Stimulated activated CD8-positive, alpha-beta memory T cell treated with anti-CD3 and anti-CD28 coated beads, Interleukin-7, amount 100 ng/mL, for 24 hours (primary cell): ENCODE measurements around the gene CFC1B.
"Not testable (repeated sequence)": the region's sequence is repeated elsewhere in the genome, so short reads cannot be mapped to it uniquely, and the experiment has no call there.

Experiments
- DNase-seq: peaks from one replicate; pipeline ENCODE4 v3.0.0-alpha.2; 2020; ENCODE audit warnings: low read depth

Gene CFC1B

DNA sequence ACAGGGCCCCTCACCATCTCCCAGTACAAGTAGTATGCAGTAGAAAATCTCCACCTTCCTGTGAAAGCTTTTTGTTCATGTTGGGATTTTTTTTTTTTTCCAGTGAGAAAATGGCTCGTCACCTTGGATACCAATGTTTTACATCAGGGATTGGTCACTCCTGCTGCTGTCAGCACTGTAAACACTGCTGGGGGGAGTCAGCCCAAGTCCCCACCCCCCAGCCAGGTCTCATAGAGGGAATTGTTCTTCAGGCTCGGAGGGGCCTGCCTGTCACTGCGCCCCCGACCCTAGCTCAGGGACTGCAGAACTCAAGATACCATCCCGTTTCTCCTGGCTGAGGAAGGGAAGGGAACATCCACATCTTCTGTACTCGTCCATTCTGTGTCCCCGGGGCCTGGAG, at the start of gene CFC1B:
CFC1B (plus strand) TSS at position 231 of the 400 bp plus-strand sequence. CDS start 263 bp downstream, outside the sequence.
- not testable (repeated sequence) for DNase-seq

DNA sequence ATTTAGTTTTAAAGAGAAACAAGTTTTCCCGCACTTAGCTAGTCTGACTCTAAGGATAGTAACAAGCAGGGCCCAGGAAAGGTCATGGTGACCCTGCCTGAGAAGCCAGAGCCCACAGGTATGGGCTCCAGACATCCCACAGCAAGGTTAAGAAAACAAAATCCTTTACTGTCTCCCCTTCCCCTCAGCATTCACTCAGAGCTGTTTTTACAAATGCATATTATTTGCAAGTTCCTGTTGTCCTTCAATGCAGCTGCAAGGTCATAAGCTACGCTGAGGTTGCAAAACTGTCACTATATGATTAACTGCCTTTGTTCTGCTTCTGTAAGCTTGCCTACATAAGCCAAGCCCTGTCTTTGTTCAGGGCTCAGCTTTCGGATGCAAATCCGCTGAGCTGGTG, 29.9 kb upstream of the CFC1B start:
- DNase-seq: not testable (repeated sequence)

DNA sequence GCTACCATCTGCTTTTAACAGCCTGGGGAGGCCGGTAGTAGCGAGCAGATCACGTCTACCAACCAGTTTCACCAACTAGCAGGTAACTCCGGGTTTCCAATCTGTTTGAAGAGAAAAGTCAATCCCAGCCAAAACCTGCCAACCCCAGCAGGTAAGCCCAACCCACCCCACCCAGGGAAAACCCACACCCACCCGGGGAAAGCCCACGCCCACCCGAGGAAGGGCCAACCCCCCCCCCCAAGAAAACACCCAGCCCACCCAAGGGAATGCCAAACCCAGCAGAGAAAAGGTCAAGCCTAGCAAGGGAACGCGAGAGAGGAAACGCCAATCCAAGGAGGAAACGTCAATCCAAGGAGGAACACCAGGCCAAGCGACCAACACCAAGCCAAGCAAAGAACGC, 11.8 kb upstream of the CFC1B start, which contains the start of gene POTEI:
POTEI (minus strand) TSS at position 101 of the 400 bp plus-strand sequence; CDS start at position 8, 93 bp downstream.
- not testable (repeated sequence) for DNase-seq

DNA sequence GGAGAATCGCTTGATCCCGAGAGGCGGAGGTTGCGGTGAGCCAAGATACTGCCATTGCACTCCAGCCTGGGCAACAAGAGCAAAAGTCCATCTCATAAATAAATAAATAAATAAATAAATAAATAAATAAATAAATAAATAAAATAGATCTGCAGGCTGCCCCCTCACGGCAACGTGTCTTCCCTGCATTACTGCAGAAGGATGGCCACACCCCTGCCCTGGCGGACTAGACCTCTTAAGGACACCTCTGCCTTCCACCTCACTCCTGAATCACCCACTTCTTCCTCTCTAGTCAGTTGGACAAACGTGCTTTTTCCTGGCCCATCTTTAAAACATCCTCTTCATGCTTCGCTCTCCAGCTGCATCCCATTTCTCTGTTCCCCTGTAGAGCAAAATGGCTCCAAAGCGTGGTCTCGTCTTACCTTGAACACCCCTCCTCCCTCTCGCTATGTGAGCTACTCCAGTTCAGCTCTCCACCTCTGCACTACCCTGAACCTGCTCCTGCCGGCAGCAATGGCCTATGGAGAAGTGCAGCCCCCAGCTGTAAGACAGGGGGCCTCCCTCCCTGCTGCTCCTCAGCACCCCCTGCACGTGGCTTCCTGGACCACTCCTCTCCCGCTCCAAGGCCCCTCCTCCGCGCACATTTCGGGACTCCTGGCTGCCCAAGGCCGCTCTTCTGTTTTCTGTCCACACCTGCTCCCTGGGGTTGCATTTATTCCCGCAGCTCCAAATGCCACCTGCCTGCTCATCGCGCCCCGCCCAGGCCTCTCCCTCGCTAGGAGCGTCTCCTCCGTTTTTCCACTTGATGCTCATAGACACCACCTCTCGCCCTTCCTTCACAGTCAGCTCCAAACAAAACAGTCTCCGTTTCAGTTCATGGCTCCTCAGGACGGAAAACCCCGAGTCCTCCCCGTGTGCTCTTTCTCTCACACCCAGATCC, 9.9 kb upstream of the CFC1B start:
- not testable (repeated sequence) for DNase-seq

DNA sequence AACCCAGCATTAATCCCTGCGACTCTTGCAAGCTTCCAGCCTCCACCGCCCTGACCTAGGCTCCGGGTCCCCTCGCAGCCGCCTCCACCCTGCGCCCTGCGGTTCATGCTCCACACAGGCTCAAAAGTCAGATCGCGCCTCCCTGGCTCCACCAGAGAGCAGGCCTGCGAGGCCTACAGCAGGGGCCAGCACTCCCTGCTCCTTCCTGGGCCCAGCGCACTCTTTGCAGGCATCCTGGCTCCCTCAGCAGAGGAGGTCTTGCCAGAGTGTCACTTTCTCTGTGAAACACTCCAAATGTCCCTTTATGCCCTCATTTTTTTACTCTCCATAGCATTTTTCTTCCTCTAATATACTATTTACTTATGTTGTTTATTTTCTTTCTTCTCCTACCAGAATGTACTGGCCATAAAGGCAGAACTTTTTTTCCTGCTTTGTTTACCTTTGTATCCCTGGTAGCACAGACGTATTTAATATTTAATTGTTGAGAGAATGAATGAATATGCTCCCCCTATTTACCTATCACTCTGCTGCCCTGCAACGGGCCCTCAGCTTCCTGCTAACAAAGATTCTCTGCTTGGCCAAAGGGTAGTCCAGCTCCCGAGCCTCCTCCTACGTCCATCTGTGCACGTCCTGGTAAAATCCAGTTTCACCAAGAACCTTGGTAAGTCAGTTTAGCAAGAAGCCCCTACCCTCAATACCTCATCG, 9.1 kb upstream of the CFC1B start:
- not testable (repeated sequence) for DNase-seq

DNA sequence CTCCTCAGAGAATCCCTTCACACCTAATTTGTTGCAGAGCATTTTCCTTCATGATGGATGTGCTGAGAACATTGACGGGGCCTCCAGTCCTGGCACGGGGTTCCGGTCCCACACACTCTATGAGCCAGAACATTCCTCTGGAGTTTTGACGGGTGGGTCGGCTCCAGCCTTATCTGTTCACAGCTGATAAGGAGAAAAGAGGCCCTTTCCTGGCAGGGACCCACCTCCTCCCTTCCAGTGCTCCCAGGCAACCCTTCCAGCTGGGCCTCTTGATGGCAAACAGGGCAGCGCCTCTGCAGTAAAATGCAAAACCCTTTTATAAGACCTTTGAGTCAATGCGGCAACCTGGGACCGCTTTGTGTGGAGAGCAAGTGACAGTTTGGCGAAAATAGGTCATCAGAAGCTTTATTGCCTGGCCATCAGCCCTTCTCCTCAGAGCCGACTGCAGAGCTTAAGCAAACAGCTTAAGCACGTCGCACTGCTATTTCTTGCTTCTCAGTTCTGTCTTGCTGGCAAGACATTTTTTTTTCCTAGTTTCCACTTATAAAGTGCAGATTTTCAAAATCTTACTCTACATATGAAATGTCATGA, 2.4 kb upstream of the CFC1B start:
- DNase-seq: not testable (repeated sequence)

DNA sequence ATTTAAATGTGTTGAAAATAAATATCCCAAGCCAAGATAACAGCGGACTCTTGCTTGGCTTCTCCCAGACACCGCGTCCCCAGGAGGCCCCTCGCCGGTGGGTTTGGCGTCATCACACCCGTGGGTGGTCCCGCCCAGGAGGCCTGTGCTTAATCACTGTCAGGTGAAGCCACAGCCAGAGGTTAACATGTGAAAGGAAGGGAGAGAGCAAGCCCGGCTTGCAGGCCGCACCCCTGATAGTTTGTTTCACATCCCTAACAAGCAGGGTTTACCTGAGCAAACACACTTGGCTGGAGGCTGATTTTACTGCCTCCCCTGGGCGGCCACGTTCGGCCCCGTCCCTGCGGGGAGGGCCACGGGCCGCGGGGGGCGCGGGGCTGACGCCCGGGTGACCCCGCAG, 1.4 kb downstream of the CFC1B start:
- DNase-seq: not testable (repeated sequence)

DNA sequence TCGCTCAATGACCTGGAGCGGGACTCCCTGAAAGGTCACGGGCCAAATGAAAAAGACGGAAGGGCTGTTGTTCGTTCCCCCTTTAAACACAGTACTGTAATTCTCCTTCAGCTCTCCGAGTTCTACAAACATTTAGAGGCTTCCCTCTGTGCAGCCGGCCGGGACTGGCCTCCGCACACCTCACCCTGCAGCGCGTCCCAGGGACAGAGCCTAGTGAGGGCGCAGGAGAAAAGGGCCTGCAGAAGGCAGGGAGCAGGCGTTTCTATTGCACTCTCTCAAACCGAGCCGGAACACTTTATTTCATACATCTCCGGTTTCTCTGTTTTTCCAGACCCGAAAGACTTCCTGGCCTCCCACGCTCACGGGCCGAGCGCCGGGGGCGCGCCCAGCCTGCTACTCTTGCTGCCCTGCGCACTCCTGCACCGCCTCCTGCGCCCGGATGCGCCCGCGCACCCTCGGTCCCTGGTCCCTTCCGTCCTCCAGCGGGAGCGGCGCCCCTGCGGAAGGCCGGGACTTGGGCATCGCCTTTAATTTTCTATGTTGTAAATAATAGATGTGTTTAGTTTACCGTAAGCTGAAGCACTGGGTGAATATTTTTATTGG, 6.4 kb downstream of the CFC1B start:
- DNase-seq: not testable (repeated sequence)

DNA sequence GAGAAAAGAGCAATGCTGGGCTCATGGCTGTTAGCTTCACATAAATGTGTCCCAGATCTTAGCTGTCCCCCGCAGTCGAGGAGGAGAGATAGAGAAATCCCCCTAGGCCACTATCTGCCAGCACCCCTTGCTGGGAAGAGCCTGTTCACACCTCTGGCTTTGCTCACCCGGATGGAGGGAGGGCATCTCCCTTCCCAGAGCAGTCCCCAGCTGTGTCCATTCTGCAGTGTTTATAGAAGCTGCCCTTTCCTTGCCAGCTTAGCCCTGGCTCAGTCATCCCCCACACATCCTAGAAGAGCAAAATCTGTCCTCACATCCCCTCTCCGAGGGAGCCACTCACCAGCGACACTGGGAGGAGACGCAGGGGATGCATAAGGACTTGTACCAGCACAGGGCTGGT, 8.5 kb downstream of the CFC1B start:
- DNase-seq: not testable (repeated sequence)

DNA sequence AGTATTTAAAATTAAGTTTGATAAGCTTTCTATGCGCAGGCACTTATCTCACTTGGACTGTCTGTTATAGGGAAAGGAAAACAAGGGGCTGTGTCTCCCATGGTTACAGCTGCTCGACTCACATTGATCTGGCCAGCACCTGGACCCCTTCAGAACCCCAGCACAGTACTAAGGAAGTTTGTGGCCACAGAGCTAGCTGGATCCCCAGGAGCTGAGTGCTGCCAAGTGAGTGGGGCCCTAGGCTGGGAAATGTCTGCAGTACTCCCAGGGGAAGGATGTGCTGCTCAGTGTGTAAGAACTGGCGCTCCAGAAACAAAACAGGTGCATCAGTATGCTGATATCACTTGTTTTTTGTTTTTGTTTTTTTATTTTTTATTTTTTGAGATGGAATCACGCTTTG, 9.2 kb downstream of the CFC1B start:
- DNase-seq: not testable (repeated sequence)

DNA sequence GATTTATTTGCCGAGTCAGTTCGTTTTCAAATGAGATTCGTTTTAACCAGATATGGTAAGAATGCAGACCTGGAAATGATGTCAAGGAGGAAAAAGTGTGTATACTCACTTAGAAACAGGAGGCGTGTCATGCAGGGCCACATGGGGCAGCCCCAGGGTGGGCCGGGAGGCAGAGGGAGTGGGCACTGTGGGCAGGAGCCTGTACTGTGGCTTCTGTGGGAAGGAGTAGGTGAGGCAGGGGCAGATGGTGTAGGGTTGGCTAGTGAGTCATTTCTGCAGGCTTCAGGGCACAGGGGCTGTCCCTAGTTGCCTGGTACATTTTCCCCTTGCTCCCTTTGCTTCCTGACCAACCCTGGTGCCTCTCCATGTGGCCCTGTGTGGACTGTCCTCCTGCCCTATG, 10.2 kb downstream of the CFC1B start:
- DNase-seq: not testable (repeated sequence)

DNA sequence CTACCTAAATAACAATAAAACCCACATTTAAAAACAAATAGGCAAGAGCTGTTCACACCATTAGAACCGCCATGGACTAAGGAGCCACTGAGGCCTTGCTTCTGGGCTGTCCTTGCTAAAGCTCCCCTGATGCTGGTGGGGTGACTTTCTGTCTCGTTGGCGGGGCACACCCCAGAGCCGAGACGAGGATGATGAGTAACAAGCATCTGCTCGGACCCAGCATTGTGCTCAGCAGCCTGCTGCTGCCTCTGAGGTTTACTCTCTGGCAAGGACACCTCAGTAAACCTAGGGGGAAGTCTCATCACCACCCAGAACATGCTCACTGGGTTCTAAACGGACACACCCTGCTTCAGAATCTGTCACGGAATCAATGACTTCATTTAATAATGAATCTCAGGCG, 10.7 kb downstream of the CFC1B start:
- DNase-seq: not testable (repeated sequence)

DNA sequence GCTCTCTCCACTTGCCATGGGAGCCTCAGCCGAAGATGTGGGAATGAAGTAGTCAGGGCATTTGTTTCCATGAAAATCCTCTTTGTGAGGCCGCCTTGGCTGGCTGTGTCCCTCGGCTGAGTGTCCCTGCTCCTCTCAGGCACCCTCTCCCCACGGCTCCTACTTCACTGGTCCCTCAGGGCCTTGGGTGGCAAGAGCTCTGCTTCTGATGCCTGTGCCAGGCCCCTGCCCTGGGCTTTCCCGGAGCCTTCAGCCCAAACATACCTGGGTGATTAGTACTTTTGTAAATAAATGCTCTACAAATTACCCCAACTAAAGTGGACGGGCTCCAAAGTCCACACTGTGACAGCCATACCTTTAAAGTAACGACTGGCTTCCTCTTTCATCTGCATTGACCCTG, 15.6 kb downstream of the CFC1B start:
- not testable (repeated sequence) for DNase-seq

DNA sequence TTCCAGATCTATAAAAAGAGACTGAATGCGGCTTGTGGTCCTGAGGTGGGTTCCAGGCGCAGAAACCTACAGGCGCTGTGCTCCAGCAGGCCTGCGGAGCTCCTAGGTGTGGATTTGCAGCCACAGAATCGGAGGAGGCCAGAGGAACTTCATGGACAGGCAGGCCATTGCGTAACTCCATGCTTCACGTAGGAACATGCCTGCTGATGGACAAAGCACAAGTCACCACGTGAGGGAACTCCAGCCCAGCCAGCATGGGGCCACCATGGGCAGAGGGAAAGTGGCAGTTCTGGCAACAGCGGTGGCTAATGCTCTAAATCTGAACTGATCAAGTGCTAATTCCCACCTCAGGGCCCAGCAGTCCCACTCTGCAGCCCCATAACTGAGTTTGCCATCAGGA, 17.2 kb downstream of the CFC1B start:
- DNase-seq: not testable (repeated sequence)

DNA sequence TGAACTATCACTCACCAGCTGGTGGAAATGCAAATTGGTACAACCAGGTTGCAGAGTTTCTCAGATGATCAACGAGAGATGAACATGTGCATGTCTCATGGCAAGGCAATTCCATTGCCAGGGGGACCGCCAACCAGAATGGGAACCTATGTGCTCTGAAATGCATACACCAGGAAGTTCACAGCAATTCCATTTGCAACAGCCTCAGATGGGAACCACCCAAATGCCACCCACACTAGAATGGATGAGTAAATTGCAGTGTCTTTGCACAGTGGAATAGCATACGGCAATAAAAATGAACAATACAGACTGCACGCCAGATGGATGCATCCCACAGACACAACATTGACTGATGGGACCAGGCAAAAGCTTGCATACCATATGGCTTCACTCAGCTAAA, 21.8 kb downstream of the CFC1B start:
- not testable (repeated sequence) for DNase-seq

DNA sequence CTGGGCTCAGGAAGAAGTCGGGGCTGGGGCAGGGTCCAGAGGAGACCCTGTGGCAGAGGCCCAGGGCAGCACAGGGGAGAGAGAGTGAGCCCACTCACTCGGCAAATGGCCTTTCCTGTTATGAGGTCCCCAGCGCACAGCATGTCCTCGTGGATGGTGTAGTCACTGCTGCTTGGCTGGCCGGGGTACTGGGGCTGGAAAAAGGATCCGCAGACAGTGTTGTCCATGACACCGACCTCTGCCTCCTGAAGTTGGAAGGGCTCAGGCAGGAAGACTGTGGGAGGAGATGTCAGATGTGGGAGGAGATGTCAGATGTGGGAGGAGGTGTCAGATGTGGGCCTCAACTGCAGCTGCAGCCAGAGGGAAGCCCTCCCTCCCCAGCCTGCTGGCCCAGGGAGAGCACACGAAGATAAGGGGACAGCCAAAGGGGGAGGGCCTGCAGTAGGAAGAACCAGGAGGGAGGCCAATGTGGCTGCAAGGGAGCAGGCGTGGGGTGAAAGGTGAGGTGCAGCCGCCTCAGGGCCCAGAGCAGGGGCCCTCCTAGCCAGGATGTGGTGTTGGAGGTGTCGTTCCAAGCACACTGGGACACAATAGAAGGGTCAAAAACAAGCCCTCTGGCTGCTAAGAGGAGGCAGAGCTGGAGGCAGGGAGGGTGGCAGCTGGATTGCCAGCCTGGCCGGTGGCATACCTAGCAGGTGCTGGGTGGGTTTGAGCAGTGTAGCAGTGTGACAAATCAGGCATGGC, 22.9 kb downstream of the CFC1B start:
- not testable (repeated sequence) for DNase-seq

DNA sequence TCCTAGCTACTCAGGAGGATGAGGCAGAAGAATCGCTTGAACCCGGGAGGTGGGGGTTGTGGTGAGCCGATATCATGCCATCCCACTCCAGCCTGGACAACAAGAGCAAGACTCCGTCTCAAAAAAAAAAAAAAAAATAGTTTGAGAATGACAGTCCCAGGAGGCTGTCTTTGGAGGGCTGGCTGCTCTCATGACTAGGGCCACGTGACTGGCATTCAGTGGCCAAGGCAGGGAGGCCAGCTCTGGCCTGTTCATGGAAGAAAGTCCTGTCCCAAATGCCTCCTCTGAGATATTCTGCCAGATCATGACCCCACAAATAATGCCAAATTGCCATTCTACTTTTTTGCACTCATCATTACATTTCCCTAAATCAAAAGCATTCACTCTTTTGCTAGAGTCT, 24.0 kb downstream of the CFC1B start:
- not testable (repeated sequence) for DNase-seq

DNA sequence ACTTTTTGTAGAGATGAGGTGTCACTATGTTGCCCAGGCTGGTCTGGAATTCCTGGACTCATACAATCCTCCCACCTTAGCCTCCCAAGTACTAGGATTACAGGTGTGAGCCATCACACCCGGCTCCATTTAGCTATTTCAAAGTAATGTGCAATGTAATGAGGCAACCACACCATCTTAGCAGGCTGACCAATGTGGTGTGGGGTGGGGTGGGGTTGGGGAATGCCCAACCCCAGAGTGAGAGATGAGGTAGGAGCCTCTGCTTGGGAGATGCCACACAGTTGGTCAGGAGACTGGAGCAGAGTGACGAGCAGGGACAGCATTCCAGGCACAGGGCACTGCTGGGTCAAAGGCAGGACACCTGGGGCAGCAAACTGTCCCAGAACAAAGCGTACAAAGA, 27.4 kb downstream of the CFC1B start:
- DNase-seq: not testable (repeated sequence)

DNA sequence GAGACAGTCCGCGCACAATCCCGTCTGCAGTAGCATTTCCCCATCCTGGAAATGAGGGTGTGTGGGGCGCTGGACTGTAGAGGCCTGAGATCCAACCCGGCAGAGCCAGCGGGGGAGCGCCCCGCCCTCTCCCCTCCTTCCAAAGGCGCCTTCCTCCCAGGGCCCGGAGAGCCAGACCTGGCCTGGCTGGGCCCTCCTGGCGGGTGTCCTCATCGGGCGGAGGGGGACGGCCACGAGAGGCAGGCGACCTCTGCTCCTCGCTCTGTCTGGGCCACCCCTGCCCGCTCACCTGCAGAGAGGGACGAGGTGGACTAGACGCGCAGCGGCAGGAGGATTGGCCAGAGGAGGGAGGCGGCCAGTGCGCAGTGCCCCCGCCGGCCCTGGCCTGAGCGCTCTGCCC, 28.5 kb downstream of the CFC1B start:
- not testable (repeated sequence) for DNase-seq

DNA sequence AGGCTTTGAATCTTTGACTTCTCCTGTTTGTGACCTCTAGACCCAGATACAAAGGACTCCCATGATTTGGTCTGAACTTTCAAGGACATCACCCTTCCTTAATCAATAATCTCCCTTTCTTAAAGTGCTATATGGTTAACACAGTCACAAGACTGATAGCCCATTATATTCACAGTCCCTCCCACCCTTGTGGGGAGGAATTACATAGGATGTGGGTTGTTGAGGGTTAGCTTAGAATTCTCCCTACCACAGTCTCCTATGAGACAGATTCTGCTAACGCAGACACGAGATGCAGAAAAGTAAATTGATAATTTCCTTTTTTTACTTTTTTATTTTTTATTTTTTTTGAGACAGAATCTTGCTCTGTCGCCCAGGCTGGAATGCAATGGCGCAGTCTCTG, 33.2 kb downstream of the CFC1B start:
- DNase-seq: not testable (repeated sequence)

DNA sequence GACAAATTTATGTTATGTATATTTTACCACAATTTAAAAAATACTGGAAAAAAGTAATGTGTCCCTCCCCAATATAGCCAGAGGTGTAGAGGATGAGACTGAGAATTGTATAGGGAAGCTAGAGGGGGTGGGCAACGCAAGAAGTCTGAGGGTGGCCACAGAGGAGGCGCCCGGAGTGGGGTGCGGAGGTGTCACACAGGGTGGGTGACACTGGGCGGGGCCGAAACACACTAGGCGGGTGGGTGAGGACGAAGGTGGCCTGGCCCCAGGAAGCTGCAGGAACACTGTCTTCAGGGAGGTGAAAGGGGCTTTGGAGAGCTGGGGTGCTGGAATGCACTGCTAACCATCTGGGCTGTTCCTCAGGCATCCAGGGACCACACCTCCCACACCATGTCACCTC, 35.4 kb downstream of the CFC1B start:
- DNase-seq: not testable (repeated sequence)
